NCI-H2171 (cell line): ENCODE measurements around the gene LCN12.
A peak's percentile ranks its signal among the peaks of the same experiment; 100 is the strongest.
"Not testable (repeated sequence)": the region's sequence is repeated elsewhere in the genome, so short reads cannot be mapped to it uniquely, and the experiment has no call there.

ENCODE experiments used
- DNase-seq: peaks from one replicate; lab custom pipeline; 2025; lab: John Stamatoyannopoulos, UW

LCN12 gene

DNA sequence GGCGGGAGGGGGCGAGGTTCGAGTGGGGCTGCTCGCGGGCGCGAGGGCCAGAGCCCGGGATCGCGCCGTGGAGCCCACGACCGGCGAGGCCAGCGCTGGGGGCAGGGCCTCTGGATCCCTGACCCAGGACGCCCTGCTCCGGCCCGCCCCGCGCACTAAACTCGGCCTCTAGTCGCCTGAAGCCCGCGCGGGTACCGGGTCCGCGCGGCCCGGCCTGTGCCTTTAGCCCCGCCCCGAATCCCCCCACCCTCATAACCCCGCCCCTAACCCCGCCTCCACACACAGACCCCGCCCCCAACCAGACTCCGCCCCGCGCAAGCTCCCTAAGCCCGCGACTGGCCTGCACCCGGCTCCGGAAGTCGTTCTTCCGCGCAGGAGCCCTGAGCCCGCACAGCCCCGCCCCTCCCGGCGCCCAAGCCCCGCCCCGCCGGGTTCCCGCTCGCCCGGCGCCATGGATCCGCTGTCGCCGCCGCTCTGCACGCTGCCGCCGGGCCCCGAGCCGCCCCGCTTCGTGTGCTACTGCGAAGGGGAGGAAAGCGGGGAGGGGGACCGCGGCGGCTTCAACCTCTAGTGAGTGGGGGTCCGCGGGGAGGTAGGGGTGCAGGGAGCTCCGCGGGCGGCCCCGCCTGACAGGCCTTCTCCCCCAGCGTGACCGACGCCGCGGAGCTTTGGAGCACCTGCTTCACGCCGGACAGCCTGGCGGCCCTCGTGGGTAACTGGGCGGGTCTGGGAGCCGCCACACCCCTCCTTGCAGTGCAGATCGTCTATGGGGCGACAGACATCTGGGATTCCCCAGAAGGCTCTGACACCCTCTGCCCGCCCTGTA is 40.1 kb downstream of the LCN12 start, which contains the start of gene PAXX:
Gene PAXX, plus strand, starts transcription at position 430 of the 826 bp plus-strand sequence. Its CDS starts 22 bp downstream, at position 452.
- peak; percentile 93 for DNase-seq

DNA sequence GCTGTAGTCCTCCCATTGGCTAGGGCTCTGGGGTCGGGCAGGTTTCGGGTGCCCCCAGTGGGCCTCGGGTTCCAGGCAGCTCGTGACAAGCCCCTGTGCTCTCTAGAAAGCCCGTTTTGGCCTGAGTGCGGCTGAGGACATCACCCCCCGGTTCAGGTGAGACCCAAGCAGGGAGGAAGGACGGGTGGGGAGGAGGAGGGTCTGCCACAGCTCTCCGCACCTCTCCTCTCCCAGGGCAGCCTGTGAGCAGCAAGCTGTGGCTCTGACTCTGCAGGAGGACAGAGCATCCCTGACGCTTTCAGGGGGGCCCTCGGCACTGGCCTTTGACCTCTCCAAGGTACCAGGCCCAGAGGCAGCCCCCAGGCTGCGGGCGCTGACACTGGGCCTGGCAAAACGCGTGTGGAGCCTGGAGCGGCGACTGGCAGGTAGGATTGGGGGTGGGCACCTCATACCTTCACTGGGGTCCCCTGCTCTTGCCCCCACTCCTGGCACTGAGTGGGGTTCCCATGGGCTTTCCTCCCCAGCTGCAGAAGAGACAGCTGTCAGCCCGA is 40.8 kb downstream of the LCN12 start:
- DNase-seq: no peak

DNA sequence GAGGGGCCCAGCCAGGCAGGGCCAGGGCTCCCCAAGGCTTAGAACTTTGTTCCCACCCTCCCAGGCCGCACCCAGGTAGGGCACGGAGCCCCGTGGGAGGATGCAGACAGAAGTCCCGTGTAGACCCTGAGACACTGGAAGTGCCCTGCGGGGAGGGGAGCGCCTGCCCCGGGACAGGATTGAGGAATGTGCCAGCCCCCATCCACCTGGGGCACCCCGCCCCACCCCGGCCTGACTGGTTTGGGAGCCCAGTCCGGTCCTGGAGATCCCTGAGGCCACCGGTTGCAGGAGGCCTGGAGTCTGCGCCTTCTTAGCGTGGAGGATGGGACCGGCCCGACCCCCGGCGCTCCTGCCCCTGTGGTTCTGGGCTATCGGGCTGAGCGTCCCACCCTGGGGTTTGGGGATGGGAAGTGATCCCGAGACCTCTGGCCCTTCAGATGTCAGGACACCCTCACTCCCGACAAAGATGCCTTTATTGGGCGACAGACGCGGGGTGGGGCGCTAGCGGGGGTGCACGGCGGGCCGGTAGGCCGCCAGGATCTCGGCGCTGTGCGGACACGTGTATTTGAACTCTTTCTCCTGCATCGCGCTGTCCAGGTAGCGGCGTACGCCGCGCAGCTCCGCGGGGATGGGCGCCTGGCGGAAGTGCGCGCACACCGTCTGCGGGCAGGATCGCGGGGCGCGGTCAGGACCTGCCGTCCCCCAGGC is 42.3 kb downstream of the LCN12 start:
- no peak for DNase-seq

DNA sequence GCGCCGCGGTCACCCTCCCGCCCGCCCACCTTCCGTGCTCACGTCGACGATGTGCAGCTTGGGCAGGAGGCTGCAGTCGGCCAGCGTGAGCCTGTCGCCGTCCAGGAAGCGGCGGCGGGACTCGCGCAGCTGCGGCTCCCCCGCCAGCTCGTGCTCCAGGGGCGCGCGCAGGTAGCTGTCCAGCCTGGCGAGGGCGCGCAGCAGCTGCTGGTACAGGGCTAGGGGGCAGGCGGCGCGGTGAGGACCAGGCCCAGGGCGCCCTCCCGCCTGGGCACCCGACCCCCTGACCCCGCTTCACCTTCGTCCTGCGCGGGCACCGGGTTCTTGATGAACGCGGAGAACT is 42.8 kb downstream of the LCN12 start:
- no peak for DNase-seq

DNA sequence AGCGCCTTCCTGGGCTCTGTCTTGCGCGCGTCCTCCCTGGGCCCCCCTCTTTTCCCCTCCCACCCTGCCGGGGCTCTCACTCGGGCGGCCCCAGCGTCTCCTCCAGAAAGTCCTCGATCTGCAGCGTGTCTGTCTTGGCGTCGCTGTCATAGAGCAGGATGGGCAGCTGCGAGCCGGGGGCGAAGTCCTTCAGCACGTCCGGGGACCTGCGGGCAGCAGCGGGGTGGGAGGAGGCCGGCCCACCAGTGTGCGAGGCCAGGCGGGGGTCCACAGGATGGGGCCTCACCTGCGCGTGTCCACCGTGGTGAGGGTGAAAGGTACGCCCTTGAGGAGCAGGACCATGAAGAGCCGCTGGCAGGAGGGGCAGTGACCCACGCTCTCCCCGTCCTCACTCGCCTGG is 43.3 kb downstream of the LCN12 start:
- no peak for DNase-seq

DNA sequence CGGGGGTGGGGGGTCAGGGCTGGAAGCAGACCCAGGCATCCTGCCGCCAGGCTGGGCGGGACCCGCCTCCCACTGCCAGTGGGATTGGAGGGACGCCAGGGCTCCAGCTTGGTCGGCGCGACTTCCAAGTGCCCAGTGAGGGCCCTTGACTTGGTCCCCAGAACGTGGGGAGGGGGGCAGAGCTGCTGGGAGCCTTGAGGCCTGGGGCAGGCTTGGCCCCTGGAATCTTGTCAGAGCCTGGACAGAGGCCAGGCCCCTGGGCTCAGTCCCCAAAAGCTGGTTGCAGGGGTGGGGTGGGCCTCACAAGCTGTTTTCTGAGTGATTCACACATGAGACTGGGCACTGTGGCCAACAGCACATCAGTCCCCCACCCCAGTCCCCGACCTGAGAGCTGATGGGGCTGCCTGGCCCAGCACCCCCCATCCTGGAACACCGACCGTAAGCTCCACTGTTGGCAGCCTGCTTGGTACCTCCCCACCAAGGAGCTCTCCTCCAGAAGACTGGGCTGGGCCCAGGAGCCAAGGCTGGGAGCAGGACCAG is 43.8 kb downstream of the LCN12 start:
- no peak for DNase-seq

DNA sequence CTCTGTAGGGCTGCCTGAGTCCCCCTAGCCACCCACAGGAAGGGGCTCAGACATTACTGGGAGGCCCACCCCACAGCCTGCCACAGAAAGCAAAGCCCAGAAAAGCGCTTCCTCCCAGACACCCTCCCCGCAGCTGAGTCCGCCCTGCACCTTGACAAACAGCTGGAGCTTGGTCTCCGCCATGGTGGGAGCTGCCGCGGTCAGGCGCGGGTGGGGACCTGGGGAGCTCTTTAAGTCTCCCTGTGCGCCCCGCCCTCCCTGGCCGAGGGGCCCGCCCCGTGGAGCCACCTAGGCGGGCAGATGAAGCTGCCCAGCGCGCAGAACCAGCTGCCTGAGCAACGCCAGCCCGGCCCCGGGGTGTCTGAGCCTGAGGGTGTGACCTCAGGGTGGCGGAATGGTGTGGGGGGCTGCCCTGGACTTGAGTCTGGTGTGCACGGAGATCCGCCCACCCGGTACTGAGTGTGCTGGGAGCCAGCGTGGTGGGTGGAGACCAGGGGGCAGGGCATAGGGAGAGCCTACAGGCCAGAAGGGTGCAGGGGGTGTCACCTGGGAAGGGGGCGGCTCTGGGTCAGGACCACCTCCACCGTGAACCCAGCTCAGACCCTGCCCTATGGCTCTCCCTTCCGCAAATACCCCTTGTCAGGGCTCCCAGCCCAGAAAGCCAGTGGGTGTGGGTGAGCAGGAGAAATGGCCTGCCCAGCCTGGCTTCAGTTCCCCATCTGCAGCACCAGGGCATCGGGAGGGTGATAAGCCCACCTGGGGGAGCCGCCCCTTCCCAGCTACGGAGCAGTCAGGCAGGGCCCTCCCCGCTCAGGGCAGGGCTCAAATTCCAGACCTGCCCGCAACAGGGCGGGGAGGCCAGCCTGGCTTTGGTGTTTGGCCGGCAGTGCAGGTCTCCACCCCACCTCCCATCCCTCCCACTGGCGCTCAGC is 44.6 kb downstream of the LCN12 start, which contains the start of gene CLIC3:
Gene CLIC3, minus strand, starts transcription at position 208 of the 932 bp plus-strand sequence. Its CDS starts 25 bp downstream, at position 183.
- peak; percentile 26 for DNase-seq

DNA sequence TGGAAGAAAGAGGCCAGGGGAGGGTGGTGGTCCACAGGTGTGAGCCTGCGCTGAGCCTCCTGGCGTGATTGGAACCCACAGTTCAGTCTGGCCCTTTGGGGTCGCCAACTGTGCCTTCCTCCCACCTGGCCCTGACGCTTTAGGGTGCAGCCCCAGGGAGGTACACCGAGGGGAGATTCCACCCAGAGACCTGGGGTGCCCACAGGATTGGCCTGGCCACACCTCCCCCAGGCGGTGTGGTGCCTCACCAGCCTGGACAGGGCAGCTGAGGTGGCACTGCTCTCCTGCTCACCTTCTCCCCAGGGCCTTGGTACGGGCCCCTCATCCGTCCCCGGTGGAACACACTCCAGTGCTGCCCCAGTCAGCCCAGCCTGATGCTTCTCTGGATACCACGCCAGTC is 45.3 kb downstream of the LCN12 start:
- no peak for DNase-seq

DNA sequence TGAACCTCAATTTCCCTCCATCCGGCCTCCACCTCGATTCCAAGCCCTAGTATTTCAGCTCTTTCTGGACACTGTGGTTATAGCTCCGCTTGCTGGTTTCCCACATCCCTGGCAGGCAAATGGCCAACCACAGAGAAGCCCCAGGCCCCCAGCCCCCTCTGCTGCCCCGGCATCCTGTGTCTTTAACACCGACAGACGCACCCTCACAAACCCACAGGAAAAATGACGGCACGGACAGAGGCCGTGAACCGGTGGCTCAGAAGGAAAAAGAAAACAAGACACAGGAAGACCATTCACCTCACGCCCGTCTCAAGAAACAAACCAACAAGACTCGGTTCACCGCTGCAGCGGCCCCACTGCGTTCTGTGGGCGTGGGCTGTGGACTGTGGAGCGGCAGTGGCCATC is 45.8 kb downstream of the LCN12 start:
- DNase-seq: no peak

DNA sequence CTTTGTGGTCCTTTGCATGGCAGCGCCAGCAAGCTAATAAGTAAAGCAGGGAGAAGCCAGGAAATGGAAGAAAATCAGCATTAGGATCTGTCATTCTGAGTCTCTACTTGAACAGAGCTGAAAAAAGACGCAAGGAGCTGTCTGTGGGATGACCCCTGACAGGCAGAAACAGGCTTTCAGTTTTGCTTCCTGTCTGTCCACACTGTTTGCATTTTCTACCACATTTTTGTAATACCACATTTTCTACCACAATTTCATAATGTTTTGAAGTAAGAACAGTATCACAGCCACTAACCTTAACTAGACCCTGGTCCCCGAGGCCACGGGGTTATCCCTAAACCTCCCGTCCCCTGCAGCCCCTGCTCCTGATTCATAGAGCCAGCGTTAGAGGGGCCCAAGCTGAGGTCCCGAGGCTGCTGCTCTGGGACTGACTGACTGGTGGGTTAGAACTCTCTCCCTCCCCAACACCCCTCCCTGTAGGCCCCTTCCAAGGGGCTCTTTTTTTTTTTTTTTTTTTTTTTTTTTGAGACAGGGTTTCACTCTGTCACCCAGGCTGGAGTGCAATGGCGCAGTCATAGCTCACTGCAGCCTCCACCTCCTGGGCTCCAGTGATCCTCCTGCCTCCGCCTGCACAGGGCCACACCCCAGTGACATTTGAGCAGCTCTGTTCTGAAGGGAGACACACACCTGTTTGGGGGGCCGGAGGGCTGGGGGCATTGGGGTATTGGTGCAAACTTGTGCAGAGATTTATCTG is 48.3 kb downstream of the LCN12 start:
- no peak for DNase-seq

DNA sequence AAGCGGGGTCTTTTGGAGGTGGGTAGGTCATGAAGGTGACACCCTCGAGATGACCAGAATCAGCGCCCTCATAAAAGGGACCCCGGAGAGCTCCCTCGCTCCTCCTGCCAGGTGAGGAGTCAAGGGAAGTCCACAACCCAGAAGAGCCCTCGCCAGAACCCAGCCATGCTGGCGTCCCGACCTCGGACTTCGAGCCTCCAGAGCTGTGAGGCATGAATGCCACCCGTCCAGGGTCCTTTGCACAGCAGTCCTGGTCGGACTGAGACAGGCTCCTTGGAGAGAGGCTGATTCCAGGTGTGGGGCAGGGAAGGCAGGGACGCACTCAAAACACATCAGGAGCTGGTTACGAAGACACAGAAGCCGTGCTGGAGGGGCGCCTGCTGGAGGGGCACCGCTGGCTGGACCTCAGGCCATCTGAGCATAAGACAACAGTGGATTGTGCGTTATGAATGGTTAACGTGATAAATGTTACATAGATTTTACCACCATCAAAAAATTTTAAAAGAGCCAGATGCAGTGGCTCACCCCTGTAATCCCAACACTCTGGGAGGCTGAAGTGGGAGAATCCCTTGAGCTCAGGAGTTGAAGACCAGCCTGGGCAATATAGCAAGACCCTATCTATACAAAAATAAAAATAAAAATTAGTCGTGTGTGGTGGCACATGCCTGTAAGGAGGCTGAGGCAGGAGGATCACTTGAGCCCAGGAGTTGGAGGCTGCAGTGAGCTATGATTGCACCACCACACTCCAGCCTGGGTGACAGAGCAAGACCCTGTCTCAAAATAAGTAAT is 50.0 kb downstream of the LCN12 start:
- no peak for DNase-seq

DNA sequence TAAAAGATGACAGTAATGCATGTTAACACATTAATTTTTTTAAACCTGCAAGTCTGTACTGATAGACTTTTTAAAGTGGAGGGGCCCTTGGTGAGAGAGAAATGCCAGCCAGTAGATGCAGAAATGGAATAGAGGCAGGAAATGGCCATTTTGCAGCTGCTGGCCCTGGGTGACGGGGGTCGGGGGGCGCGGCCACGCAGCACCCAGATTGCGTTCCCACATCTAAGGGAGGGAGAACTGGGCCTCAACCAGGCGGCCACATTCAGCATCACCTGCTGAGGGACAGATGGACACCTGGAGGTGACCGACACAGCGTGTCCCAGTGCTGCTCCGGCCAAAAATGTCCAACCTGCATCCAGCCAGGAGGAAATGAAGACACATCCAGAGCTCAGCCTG is 50.6 kb downstream of the LCN12 start:
- DNase-seq: no peak

DNA sequence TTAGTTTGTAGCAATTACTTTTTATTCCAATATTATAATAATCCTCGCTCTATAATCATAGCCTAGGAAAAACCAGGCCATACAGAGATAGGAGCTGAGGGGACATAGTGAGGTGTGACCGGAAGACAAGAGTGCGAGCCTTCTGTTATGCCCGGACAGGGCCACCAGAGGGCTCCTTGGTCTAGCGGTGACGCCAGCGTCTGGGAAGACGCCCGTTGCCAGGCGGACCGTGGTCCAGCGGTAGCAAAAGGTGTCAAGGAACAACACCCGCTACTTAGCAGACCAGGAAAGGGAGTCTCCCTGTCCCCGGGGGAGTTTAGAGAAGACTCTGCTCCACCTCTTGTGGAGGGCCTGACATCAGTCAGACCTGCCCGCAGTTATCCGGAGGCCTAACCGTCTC is 52.2 kb downstream of the LCN12 start:
- DNase-seq: not testable (repeated sequence)
